Suprapubic skin (tissue), 4 donors: Measurements from ENCODE around the gene TPM2. TPM values are rescaled to one million over a fixed set of nuclear protein-coding genes. Genes with fewer than 3 reads are reported as not detected.

Experiments
- DNase-seq, 2 donors: peaks; one replicate each; pipeline ENCODE4 v3.0.0-alpha.2; 2019; ENCODE audit warnings: low spot score in 2 of 2
- H3K27ac ChIP-seq: fragments of 200-600 bp; sonication (generic); one replicate; pipeline ENCODE4 v1.5.1; 2019
- H3K27me3 ChIP-seq: fragments of 200-600 bp; sonication (generic); one replicate; pipeline ENCODE4 v1.5.1; 2019
- H3K36me3 ChIP-seq: fragments of 200-600 bp; sonication (generic); one replicate; pipeline ENCODE4 v1.5.1; 2019
- H3K4me1 ChIP-seq: fragments of 200-600 bp; sonication (generic); one replicate; pipeline ENCODE4 v1.5.1; 2019
- H3K4me3 ChIP-seq: fragments of 200-600 bp; sonication (generic); one replicate; pipeline ENCODE4 v1.5.1; 2019; ENCODE audit warnings: mild to moderate bottlenecking
- H3K9me3 ChIP-seq: fragments of 200-600 bp; sonication (generic); one replicate; pipeline ENCODE4 v1.5.1; 2019
- EP300 ChIP-seq: sonication (generic); formaldehyde crosslinking; IDR thresholded peaks from one replicate; pipeline ENCODE4 v1.6.1; 2017; ENCODE audit warnings: antibody characterized with exemption
- POLR2A ChIP-seq, 2 donors: fragments of 450-650 bp; IDR thresholded peaks; one replicate each; pipeline ENCODE4 v1.6.1; 2017; ENCODE audit warnings: antibody characterized with exemption in 2 of 2, mild to moderate bottlenecking in 2 of 2, moderate library complexity in 2 of 2
- POLR2AphosphoS5 ChIP-seq, 3 donors: sonication (generic); formaldehyde crosslinking; IDR thresholded peaks; one replicate each; pipeline ENCODE4 v1.6.1; 2017; ENCODE audit warnings: antibody characterized with exemption in 3 of 3
- WGBS: methylation state at CpG from one replicate; pipeline ENCODE4 v1.1.5; 2018; 5-methylcytosine and 5-hydroxymethylcytosine counted together
- total RNA-seq, 4 donors: library from RNA; depleted of rRNA; stranded (reverse); fragments of >200 nt; gene quantifications; one replicate each; pipeline ENCODE4 v1.1.0, GENCODE V29; 2016
- TF ChIP-seq, protein P1 (sequence below), 2 donors: fragments of 200-600 bp in 1 of 2; fragments of 450-650 bp in 1 of 2; sonication (generic) in 1 of 2; IDR thresholded peaks; one replicate each; pipeline ENCODE4 v1.5.1; 2016 to 2019; ENCODE audit warnings: antibody characterized with exemption in 2 of 2, mild to moderate bottlenecking in 1 of 2, moderate library complexity in 1 of 2

The TPM2 gene
- total RNA-seq, 4 donors from 2014 or later, result 40.6 to 105 (median 56.7) TPM

GRCh38 chr9:35734096-35734495, 44.4 kb upstream of the TPM2 start:
- H3K4me1 ChIP-seq, result peaks cover 35% of the 10 kb centered on the region
- H3K9me3 ChIP-seq, result no peaks in the 10 kb centered on the region
- H3K27ac ChIP-seq, result no peak overlapping the region
- no peak for DNase-seq
- H3K36me3 ChIP-seq, result peaks cover 42% of the 10 kb centered on the region
- H3K4me3 ChIP-seq, result no peak overlapping the region
- no peak for TF ChIP-seq EP300
- TF ChIP-seq POLR2AphosphoS5 (IDR thresholded peaks at IDR 0.05), result no peak
- TF ChIP-seq, protein P1, sequence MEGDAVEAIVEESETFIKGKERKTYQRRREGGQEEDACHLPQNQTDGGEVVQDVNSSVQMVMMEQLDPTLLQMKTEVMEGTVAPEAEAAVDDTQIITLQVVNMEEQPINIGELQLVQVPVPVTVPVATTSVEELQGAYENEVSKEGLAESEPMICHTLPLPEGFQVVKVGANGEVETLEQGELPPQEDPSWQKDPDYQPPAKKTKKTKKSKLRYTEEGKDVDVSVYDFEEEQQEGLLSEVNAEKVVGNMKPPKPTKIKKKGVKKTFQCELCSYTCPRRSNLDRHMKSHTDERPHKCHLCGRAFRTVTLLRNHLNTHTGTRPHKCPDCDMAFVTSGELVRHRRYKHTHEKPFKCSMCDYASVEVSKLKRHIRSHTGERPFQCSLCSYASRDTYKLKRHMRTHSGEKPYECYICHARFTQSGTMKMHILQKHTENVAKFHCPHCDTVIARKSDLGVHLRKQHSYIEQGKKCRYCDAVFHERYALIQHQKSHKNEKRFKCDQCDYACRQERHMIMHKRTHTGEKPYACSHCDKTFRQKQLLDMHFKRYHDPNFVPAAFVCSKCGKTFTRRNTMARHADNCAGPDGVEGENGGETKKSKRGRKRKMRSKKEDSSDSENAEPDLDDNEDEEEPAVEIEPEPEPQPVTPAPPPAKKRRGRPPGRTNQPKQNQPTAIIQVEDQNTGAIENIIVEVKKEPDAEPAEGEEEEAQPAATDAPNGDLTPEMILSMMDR (IDR thresholded peaks at IDR 0.05), result no peak
- TF ChIP-seq POLR2A (IDR thresholded peaks at IDR 0.05), result no peak
- 91% methylated on average over 3 of the region's 3 CpGs for WGBS
- no peaks in the 10 kb centered on the region for H3K27me3 ChIP-seq

DNA sequence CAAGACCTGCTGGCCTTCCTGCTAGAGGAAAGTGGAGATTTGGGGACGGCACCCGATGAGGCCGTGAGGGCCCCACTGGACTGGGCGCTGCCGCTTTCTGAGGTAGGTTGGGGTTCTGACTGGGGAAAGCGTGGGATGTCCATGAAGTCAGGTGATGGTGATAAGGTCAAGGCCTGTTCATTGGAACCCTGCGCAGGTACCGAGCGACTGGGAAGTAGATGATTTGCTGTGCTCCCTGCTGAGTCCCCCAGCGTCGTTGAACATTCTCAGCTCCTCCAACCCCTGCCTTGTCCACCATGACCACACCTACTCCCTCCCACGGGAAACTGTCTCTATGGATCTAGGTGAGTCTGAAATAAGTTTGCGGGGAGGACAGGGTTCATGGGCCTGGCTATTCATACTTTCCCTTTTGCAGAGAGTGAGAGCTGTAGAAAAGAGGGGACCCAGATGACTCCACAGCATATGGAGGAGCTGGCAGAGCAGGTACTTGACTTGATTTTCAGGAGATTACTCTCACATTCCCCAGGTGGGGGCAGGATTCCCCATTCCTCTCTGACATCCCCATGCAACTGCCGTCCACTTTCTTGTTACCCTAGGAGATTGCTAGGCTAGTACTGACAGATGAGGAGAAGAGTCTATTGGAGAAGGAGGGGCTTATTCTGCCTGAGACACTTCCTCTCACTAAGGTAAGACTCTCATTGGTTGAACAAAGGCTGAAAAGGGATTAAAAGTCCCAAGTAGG, 43.2 kb upstream of the TPM2 start:
- no peaks in the 10 kb centered on the region for H3K27me3 ChIP-seq
- H3K4me3 ChIP-seq, result peak overlapping the region; percentile 65
- H3K27ac ChIP-seq, result peak overlapping the region; percentile 96
- peaks cover 47% of the 10 kb centered on the region for H3K4me1 ChIP-seq
- 3% methylated on average over 7 of the region's 14 CpGs for WGBS
- TF ChIP-seq POLR2A (IDR thresholded peaks at IDR 0.05) (no peak), POLR2AphosphoS5 (IDR thresholded peaks at IDR 0.05) (no peak), EP300 (no peak)
- TF ChIP-seq, protein P1 (IDR thresholded peaks at IDR 0.05), result no peak
- no peak for DNase-seq
- H3K9me3 ChIP-seq, result no peaks in the 10 kb centered on the region
- H3K36me3 ChIP-seq, result peaks cover 30% of the 10 kb centered on the region

GRCh38 chr9:35732185-35732799, 42.6 kb upstream of the TPM2 start, which contains the start of the genes CREB3 and TLN1:
TSS of gene CREB3 (plus strand) at chr9:35732666. CDS start at chr9:35732773, 107 bp downstream.
TSS of gene TLN1 (minus strand) at chr9:35732195. CDS start at chr9:35725694, 6,501 bp downstream.
- Histone ChIP-seq H3K27ac (peak within 1 kb of the TSS; percentile 96), H3K9me3 (no peaks in the 10 kb centered on the region), H3K4me3 (peak within 1 kb of the TSS; percentile 65), H3K4me1 (peaks cover 53% of the 10 kb centered on the region), H3K27me3 (no peaks in the 10 kb centered on the region), H3K36me3 (peaks cover 23% of the 10 kb centered on the region)
- TF ChIP-seq POLR2AphosphoS5 (IDR thresholded peaks at IDR 0.05), result peak in 2 of 3 donors; percentile 94 to 95
- TF ChIP-seq EP300, result no peak
- TF ChIP-seq, protein P1 (IDR thresholded peaks at IDR 0.05), result no peak
- peak in 1 of 2 donors; percentile 44 for TF ChIP-seq POLR2A (IDR thresholded peaks at IDR 0.05)
- peak; percentile 99 for DNase-seq
- WGBS, result 0% methylated on average over 2 of the region's 49 CpGs

DNA sequence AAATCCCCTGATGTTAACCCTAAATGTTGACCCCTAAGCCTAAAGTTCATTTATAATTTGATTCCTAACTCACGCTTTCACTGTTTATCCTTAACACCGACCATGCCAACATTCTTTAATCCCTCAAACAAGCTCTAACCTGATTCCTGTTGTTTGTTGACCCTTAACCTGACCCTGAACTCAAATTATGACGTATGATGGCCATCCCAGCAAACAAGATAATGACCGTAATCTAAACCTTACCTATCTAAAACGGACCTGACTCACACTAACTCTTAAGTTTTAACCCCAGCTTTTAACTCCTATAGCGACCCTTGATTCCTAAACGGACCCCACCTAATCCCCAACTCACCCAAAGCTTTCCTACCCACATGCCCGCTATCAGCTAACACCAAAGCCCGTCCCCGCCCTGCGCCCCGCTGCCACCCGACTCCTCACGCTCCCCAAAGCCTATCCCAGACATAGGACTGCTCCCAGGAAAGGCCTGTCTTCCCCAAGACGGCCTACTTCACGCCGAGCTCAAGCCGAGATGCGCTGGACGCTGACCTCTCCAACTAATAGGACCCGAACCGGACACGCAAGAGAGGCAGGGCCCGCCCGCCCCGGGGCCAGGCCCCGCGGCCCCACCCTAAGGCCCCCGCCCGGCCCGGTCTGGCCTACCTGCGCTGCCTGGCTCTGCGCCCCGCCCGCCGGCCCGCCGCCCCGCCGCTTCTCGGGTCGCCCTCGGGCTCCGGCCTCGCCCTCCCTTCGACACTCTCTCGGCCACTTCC, 41.9 kb upstream of the TPM2 start:
- under 1% methylated on average over 28 of the region's 47 CpGs for WGBS
- Histone ChIP-seq H3K27me3 (no peaks in the 10 kb centered on the region), H3K9me3 (no peaks in the 10 kb centered on the region), H3K36me3 (peaks cover 17% of the 10 kb centered on the region), H3K4me3 (peak overlapping the region; percentile 65), H3K27ac (peak overlapping the region; percentile 96), H3K4me1 (peaks cover 59% of the 10 kb centered on the region)
- TF ChIP-seq EP300 (no peak), POLR2A (IDR thresholded peaks at IDR 0.05) (peak in 1 of 2 donors; percentile 69)
- peak in 1 of 2 donors; percentile 83 for DNase-seq

DNA sequence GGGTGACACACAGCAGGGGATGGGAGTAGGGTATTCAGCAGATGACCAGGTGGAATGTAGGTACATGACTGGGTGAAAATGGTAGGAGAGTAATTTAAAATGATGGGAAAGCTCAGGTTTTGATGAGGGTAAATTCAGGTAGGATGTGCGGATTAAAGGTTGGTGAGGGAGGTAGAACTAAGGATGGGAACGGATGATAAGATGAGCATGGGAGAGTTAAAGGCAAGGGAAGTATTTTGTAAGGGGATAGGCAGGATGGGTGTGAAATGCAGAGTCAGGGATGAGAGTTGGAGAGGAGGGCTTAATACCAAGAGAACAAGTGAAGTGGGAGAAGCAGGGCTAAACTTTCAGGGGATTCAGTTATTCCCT, 40.7 kb upstream of the TPM2 start:
- H3K4me1 ChIP-seq, result peaks cover 59% of the 10 kb centered on the region
- TF ChIP-seq POLR2A (IDR thresholded peaks at IDR 0.05), result no peak
- no peak for TF ChIP-seq POLR2AphosphoS5 (IDR thresholded peaks at IDR 0.05)
- no peak for TF ChIP-seq EP300
- TF ChIP-seq, protein P1 (IDR thresholded peaks at IDR 0.05), result no peak

More for the DNA sequence above, 40.7 kb upstream of the TPM2 start:
- H3K4me3 ChIP-seq, result peak overlapping the region; percentile 65
- no peaks in the 10 kb centered on the region for H3K27me3 ChIP-seq
- no peak for DNase-seq
- no peaks in the 10 kb centered on the region for H3K9me3 ChIP-seq
- WGBS, result 81% methylated on average over 2 of the region's 2 CpGs
- H3K36me3 ChIP-seq, result peaks cover 13% of the 10 kb centered on the region
- peak overlapping the region; percentile 96 for H3K27ac ChIP-seq
